NB4 (cell line): Measurements from ENCODE around the gene FGF4.
A peak's percentile ranks its signal among the peaks of the same experiment; 100 is the strongest.

Source experiments
- DNase-seq: peaks from one replicate; pipeline ENCODE4 v3.0.0; 2010; ENCODE audit warnings: low read depth
- H3K4me3 ChIP-seq: one replicate; pipeline ENCODE4 v1.5.1; 2011; ENCODE audit warnings: mild to moderate bottlenecking, low read depth, low read length, moderate library complexity
- MAX ChIP-seq: IDR thresholded peaks from 2 replicates; pipeline ENCODE4 v1.6.1; 2011; ENCODE audit warnings: low read depth, low read length
- MYC ChIP-seq: IDR thresholded peaks from 2 replicates; pipeline ENCODE4 v1.6.1; 2011; ENCODE audit warnings: low read depth, low read length
- POLR2A ChIP-seq: IDR thresholded peaks from 2 replicates; pipeline ENCODE4 v1.6.1; 2011; ENCODE audit warnings: mild to moderate bottlenecking; ENCODE audit not compliant: insufficient read length; ENCODE audit errors: extremely low read depth
- TF ChIP-seq, protein P1 (sequence below): IDR thresholded peaks from one replicate; pipeline ENCODE4 v1.5.1; 2012; ENCODE audit warnings: low read depth, low read length

The FGF4 gene

DNA sequence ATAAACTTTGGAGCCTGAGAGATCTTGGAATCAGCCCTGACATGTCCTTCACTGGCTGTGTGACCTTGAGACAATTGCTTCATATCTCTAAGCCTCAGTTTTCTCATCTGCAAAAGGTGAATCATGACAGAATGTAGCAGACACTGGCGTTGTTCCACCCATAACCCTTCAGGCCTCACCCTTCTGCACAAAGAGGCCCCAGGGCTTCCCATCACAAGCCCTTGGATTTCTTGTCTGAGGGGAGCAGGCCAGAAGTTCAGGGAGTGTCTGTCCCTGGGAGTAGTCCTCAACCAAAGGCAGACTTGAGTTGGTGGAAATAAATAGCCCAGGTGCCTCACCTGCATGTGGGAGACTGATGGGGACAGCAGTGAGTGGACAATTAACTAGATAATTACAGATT lies 27.4 kb upstream of the FGF4 start:
- H3K4me3 ChIP-seq: no peak overlapping the region
- TF ChIP-seq MYC (no peak), POLR2A (no peak), MAX (no peak)
- TF ChIP-seq, protein P1, sequence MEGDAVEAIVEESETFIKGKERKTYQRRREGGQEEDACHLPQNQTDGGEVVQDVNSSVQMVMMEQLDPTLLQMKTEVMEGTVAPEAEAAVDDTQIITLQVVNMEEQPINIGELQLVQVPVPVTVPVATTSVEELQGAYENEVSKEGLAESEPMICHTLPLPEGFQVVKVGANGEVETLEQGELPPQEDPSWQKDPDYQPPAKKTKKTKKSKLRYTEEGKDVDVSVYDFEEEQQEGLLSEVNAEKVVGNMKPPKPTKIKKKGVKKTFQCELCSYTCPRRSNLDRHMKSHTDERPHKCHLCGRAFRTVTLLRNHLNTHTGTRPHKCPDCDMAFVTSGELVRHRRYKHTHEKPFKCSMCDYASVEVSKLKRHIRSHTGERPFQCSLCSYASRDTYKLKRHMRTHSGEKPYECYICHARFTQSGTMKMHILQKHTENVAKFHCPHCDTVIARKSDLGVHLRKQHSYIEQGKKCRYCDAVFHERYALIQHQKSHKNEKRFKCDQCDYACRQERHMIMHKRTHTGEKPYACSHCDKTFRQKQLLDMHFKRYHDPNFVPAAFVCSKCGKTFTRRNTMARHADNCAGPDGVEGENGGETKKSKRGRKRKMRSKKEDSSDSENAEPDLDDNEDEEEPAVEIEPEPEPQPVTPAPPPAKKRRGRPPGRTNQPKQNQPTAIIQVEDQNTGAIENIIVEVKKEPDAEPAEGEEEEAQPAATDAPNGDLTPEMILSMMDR: no peak
- no peak for DNase-seq

DNA sequence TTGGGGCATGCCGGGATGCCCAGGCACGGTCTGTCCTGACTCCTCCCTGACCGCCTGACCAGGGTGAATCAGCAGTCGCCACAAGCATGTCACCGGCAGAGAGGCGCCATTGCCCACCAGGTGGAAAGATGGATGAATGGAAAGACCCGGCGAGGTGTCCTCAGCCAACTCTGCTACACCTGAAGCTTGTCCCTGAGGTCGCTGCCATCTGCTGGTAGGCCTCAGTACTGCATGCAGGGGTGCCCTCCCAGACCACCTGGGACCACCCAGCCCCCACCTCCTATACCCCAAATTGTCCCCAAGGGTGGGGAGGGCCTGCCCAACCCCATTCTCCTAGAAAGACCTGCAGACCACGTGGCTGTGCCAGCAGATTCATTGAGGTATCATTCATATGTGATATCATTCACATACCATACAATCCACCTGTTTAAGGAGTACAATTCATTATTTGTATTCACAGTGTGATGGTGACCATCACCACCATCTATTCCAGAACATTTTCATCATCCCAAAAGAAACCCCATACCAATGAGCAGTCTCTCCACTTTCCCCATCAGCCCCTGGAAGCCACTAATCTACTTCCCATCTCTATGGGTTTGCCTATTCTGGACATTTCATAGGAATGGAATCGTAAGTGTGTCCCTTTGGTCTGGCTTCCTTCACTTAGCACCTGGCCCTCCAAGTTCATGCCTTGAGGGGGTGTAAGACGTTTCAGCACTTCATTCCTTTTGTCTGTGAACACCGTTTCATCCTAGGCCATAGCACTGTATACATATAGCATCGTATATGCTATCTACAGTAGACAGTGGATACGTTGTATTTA lies 26.6 kb upstream of the FGF4 start:
- TF ChIP-seq MAX (no peak), POLR2A (no peak), MYC (no peak)
- TF ChIP-seq, protein P1: peak; percentile 81
- H3K4me3 ChIP-seq: no peak overlapping the region
- no peak for DNase-seq

DNA sequence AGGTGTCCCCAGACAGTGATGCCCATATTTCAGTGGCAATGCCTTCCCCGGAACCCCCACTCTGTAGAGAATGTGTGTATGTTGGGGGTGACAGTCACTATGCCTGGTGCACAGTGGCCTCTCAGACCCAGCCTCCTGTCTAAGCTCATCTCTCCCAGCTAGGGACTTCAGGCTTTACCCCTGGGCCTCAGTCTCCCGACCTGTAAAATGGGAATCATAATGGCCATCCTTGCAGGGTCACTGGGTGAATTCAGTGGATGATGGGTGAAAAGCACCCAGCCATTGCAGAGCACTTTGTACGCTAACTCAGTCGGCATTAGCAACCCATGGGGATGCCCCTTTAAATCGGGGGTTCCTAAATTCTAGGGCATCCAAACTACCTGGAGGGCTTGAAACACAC lies 25.1 kb upstream of the FGF4 start:
- DNase-seq: no peak
- TF ChIP-seq MYC: no peak
- TF ChIP-seq, protein P1: no peak
- no peak for TF ChIP-seq MAX
- no peak for TF ChIP-seq POLR2A
- no peak overlapping the region for H3K4me3 ChIP-seq

- H3K4me3 ChIP-seq: no peak overlapping the region
- peak; percentile 54 for DNase-seq
- TF ChIP-seq POLR2A: no peak
- 0 out of 2 replicates have a peak, but pooled peaks have one; percentile 17 for TF ChIP-seq MAX
These were observed 24.4 kb upstream of the FGF4 start for GRCh38 chr11:69799582-69799981.

- no peak for TF ChIP-seq POLR2A
- no peak for TF ChIP-seq MYC
- TF ChIP-seq, protein P1: no peak
- no peak for TF ChIP-seq MAX
- DNase-seq: no peak
- H3K4me3 ChIP-seq: no peak overlapping the region
These were observed 24.0 kb upstream of the FGF4 start for GRCh38 chr11:69799097-69799496.

- TF ChIP-seq MAX (no peak), MYC (no peak), POLR2A (no peak)
- TF ChIP-seq, protein P1: no peak
- DNase-seq: no peak
- H3K4me3 ChIP-seq: no peak overlapping the region
These were observed 22.8 kb upstream of the FGF4 start for GRCh38 chr11:69797737-69798528.
